CD14-positive monocyte (primary cell): ENCODE data around the gene METTL1. TPM values are rescaled to one million over a fixed set of nuclear protein-coding genes. Genes with fewer than 3 reads are reported as not detected.

Experiments
- DNase-seq, 3 donors: peaks; one replicate each; pipeline ENCODE4 v3.0.0-alpha.2; 2011 to 2022
- H2AFZ ChIP-seq: 2 replicates; pipeline ENCODE4 v1.6.0; 2012; ENCODE audit warnings: mild to moderate bottlenecking, low read depth, low read length, inconsistent platforms; ENCODE audit not compliant: insufficient read depth, poor library complexity, severe bottlenecking
- H3K27ac ChIP-seq, 2 donors: 1 replicate in 1 of 2; 2 replicates in 1 of 2; pipeline ENCODE4 v1.5.1; 2012 to 2013; ENCODE audit warnings: low read length in 2 of 2, control low read depth in 1 of 2, inconsistent platforms in 1 of 2, low read depth in 1 of 2, mild to moderate bottlenecking in 1 of 2
- H3K27me3 ChIP-seq, 2 donors: one replicate each; pipeline versions ENCODE4 v1.6.0 to v1.6.1; 2011 to 2013; ENCODE audit warnings: low read length in 2 of 2; ENCODE audit not compliant: control insufficient read depth in 2 of 2, insufficient read depth in 2 of 2
- H3K36me3 ChIP-seq, 2 donors: replicated peaks in 1 of 2; 1 replicate in 1 of 2; 2 replicates in 1 of 2; pipeline versions ENCODE4 v1.5.1 to v1.6.1; 2012 to 2013; ENCODE audit warnings: low read length in 2 of 2, control low read depth in 1 of 2, inconsistent platforms in 1 of 2, mild to moderate bottlenecking in 1 of 2; ENCODE audit not compliant: insufficient read depth in 2 of 2, control insufficient read depth in 1 of 2
- H3K4me1 ChIP-seq, 2 donors: 1 replicate in 1 of 2; 2 replicates in 1 of 2; pipeline versions ENCODE4 v1.5.1 to v1.6.1; 2012 to 2013; ENCODE audit warnings: low read length in 2 of 2, control low read depth in 1 of 2, inconsistent platforms in 1 of 2, mild to moderate bottlenecking in 1 of 2, moderate library complexity in 1 of 2; ENCODE audit not compliant: insufficient read depth in 2 of 2, control insufficient read depth in 1 of 2
- H3K4me2 ChIP-seq: replicated peaks from 2 replicates; pipeline ENCODE3; 2012; ENCODE audit warnings: low read length, moderate library complexity, mild to moderate bottlenecking; ENCODE audit not compliant: poor library complexity, severe bottlenecking; ENCODE audit errors: extremely low read depth
- H3K4me3 ChIP-seq, 3 experiments: fragments of 200-600 bp in 1 of 3; sonication (generic) in 1 of 3; replicated peaks in 1 of 3; 1 replicate in 2 of 3; 2 replicates in 1 of 3; pipeline ENCODE4 v1.5.1; 2011 to 2013; ENCODE audit warnings: low read length in 3 of 3, mild to moderate bottlenecking in 3 of 3, control low read depth in 2 of 3, low read depth in 2 of 3, inconsistent platforms in 1 of 3, moderate library complexity in 1 of 3
- H3K79me2 ChIP-seq: 2 replicates; pipeline ENCODE4 v1.6.0; 2012; ENCODE audit warnings: mild to moderate bottlenecking, control low read depth, inconsistent platforms, low read length, moderate library complexity; ENCODE audit not compliant: insufficient read depth
- H3K9ac ChIP-seq: 2 replicates; pipeline ENCODE4 v1.6.0; 2017; ENCODE audit warnings: low read length, mild to moderate bottlenecking; ENCODE audit not compliant: insufficient read depth, poor library complexity, severe bottlenecking
- H3K9me3 ChIP-seq, 2 donors: replicated peaks in 1 of 2; 1 replicate in 1 of 2; 2 replicates in 1 of 2; pipeline versions ENCODE4 v1.5.1 to v1.6.1; 2012 to 2013; ENCODE audit warnings: low read length in 2 of 2, control low read depth in 1 of 2; ENCODE audit not compliant: control insufficient read depth in 1 of 2, insufficient read depth in 1 of 2
- H4K20me1 ChIP-seq: 2 replicates; pipeline ENCODE4 v1.6.0; 2012; ENCODE audit warnings: mild to moderate bottlenecking, low read length, control low read depth, moderate library complexity; ENCODE audit not compliant: insufficient read depth
- H3K27ac Mint-ChIP-seq, 7 donors: one replicate each; pipeline ENCODE4 v1.8.0; 2020; ENCODE audit warnings: mild to moderate bottlenecking in 7 of 7, mixed read lengths in 7 of 7, moderate library complexity in 6 of 7, inconsistent platforms in 2 of 7
- H3K27me3 Mint-ChIP-seq, 3 donors: one replicate each; pipeline ENCODE4 v1.8.0; 2021 to 2022; ENCODE audit warnings: low read depth in 3 of 3, mild to moderate bottlenecking in 3 of 3, mixed read lengths in 3 of 3, moderate library complexity in 3 of 3, inconsistent platforms in 1 of 3
- H3K36me3 Mint-ChIP-seq, 2 donors: one replicate each; pipeline ENCODE4 v1.8.0; 2020; ENCODE audit warnings: mixed read lengths in 2 of 2, inconsistent platforms in 1 of 2, mild to moderate bottlenecking in 1 of 2
- H3K4me1 Mint-ChIP-seq: one replicate; pipeline ENCODE4 v1.8.0; 2020; ENCODE audit warnings: mild to moderate bottlenecking, mixed read lengths
- H3K4me3 Mint-ChIP-seq, 2 donors: one replicate each; pipeline ENCODE4 v1.8.0; 2020; ENCODE audit warnings: mild to moderate bottlenecking in 2 of 2, mixed read lengths in 2 of 2, moderate library complexity in 1 of 2
- H3K9me3 Mint-ChIP-seq, 7 donors: one replicate each; pipeline ENCODE4 v1.8.0; 2020 to 2022; ENCODE audit warnings: mixed read lengths in 7 of 7, mild to moderate bottlenecking in 6 of 7, moderate library complexity in 6 of 7, inconsistent platforms in 2 of 7
- WGBS: methylation state at CpG from one replicate; pipeline ENCODE4 v1.1.5; 2013; ENCODE audit warnings: missing lambda C conversion rate; ENCODE audit not compliant: insufficient coverage; 5-methylcytosine and 5-hydroxymethylcytosine counted together
- intact Hi-C, 2 donors: fragments of 100-400 bp; cut with micrococcal nuclease; formaldehyde crosslinking; loops; one replicate each; pipeline versions ENCODE4 v1.15.0 to v1.15.1; 2023
- polyA plus RNA-seq, 3 donors: library from polyadenylated mRNA; depleted of rRNA in 1 of 3; unstranded in 2 of 3; stranded (reverse) in 1 of 3; fragments of 300-500 nt in 2 of 3; fragments of >200 nt in 1 of 3; fragmentation: Illumina TruSeq in 2 of 3; gene quantifications; 1 replicate in 2 of 3; 2 replicates in 1 of 3; pipeline ENCODE4 v1.2.3, GENCODE V29; 2012 to 2021
- TF ChIP-seq, protein P1 (sequence below): fragments of 200-600 bp; IDR thresholded peaks from one replicate; pipeline ENCODE4 v1.8.0; 2022; ENCODE audit warnings: antibody characterized with exemption, mild to moderate bottlenecking

METTL1 gene
- polyA plus RNA-seq, 3 donors = 3.4 to 5.0 (median 3.7) TPM

DNA sequence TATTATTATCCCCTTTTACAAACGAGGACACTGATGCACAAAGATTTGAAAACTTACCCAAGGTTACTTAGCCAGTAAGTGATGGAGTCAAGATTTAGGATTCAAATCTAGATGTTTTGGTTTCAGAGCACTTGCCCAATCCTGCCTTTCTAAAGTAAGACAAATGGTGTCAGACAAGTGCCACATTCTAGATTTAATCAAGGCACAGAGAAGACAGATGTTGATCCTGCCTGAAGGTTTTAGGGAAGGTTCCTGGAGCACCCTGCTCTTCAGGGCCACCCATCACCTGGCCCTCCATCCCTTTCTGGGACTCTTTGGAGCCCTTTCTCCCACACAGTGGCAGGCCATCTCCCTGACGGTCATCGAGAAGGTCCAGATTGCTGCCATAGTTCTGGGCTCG, 14.1 kb downstream of the METTL1 start:
- no peak overlapping the region for H3K4me3 Mint-ChIP-seq
- Histone ChIP-seq H3K4me2 (no peak overlapping the region), H3K79me2 (peaks cover 2% of the 10 kb centered on the region), H3K9me3 (no peaks in the 10 kb centered on the region), H3K9ac (no peak overlapping the region), H3K4me3 (no peak overlapping the region), H3K27ac (no peak overlapping the region), H3K27me3 (peaks cover 0 to 9% of the 10 kb centered on the region in 2 donors), H3K36me3 (peaks cover 6 to 14% of the 10 kb centered on the region in 2 donors), H3K4me1 (peaks cover 25 to 27% of the 10 kb centered on the region in 2 donors), H4K20me1 (no peaks in the 10 kb centered on the region), H2AFZ (no peak overlapping the region)
- 97% methylated on average over 3 of the region's 4 CpGs for WGBS
- TF ChIP-seq, protein P1, sequence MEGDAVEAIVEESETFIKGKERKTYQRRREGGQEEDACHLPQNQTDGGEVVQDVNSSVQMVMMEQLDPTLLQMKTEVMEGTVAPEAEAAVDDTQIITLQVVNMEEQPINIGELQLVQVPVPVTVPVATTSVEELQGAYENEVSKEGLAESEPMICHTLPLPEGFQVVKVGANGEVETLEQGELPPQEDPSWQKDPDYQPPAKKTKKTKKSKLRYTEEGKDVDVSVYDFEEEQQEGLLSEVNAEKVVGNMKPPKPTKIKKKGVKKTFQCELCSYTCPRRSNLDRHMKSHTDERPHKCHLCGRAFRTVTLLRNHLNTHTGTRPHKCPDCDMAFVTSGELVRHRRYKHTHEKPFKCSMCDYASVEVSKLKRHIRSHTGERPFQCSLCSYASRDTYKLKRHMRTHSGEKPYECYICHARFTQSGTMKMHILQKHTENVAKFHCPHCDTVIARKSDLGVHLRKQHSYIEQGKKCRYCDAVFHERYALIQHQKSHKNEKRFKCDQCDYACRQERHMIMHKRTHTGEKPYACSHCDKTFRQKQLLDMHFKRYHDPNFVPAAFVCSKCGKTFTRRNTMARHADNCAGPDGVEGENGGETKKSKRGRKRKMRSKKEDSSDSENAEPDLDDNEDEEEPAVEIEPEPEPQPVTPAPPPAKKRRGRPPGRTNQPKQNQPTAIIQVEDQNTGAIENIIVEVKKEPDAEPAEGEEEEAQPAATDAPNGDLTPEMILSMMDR = no peak
- H3K36me3 Mint-ChIP-seq = peaks cover 5 to 15% of the 10 kb centered on the region in 2 donors
- intact Hi-C loops = loop anchor here in 1 of 2 donors (10.0 kb wide), 1 partner anchor 213 kb away; the partner anchor contains the start of gene DCTN2
- peaks cover 7 to 14% (median 7%) of the 10 kb centered on the region in 3 donors for H3K27me3 Mint-ChIP-seq
- H3K4me1 Mint-ChIP-seq = peaks cover 30% of the 10 kb centered on the region
- no peak for DNase-seq
- peaks cover 0 to 7% (median 0%) of the 10 kb centered on the region in 7 donors for H3K9me3 Mint-ChIP-seq
- no peak overlapping the region for H3K27ac Mint-ChIP-seq

DNA sequence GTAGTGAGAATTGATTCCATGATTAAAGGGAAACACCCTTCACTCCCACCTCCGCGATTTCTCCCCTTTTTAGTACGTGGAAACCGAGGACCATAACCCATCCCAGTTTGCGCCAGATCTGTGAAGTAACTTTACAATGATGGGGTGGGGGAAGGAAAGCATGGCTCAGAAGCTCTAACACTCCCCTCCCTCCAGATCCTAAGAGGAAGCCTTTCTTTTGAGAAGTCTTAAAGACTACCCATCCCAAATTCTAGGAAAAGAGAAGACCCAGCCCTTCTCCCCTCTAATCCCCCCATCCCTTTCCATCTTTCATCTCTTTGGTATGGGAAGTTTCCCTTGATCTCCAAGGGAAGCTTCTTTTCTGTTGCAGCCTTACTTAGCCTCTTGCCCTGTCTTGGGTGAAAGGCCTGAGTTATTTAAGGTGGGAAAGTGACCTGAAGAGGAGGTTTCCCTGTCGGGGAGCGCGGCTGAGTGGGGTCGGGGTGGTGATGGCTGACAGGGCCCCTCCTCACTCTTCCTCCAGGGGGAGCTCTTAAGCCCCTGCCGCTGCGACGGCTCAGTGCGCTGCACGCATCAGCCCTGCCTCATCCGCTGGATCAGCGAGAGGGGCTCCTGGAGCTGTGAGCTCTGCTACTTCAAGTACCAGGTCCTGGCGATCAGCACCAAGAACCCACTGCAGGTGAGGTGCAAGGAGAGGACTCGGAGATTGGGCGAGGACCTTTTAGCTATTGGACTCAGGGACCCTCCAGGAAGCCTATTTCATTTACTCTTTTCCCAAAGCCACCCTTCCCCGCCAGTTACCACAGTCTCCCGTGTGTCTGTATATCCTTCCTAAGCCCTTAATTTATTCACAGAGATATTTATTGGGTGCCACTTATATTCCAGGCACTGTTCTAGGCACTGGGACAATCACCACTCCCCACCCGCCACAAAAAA, 15.2 kb downstream of the METTL1 start:
- Mint-ChIP-seq H3K27ac (peak overlapping the region in 6 of 7 donors; percentile 44 to 83 (median 70)), H3K36me3 (peaks cover 5 to 15% of the 10 kb centered on the region in 2 donors), H3K4me1 (peaks cover 35% of the 10 kb centered on the region), H3K27me3 (peaks cover 7 to 13% (median 7%) of the 10 kb centered on the region in 3 donors), H3K9me3 (peaks cover 0 to 7% (median 0%) of the 10 kb centered on the region in 7 donors), H3K4me3 (peak overlapping the region; percentile 85 to 89)
- Histone ChIP-seq H3K4me1 (peaks cover 32 to 37% of the 10 kb centered on the region in 2 donors), H3K36me3 (peaks cover 6 to 14% of the 10 kb centered on the region in 2 donors), H3K4me2 (peak overlapping the region; percentile 94), H3K27me3 (peaks cover 0 to 7% of the 10 kb centered on the region in 2 donors), H4K20me1 (no peaks in the 10 kb centered on the region), H3K4me3 (peak overlapping the region; percentile 63 to 85 (median 82)), H3K27ac (peak overlapping the region; percentile 35), H3K9ac (no peak overlapping the region), H3K79me2 (peaks cover 10% of the 10 kb centered on the region), H2AFZ (peak overlapping the region; percentile 77), H3K9me3 (no peaks in the 10 kb centered on the region)
- WGBS = 39% methylated on average over 5 of the region's 22 CpGs
- intact Hi-C loops = loop anchor here in 1 of 2 donors (10.0 kb wide), 1 partner anchor 212 kb away; the partner anchor contains the start of gene DCTN2
- DNase-seq = peak in 2 of 3 donors; percentile 58 to 63
- TF ChIP-seq, protein P1 = peak; percentile 85
